ENCODE measurements around the gene HOTAIR.

- TF ChIP-seq ZFP36 (IDR thresholded peaks at IDR 0.05; ENCODE audit: borderline replicate concordance, partially characterized antibody) = no peak
- TF ChIP-seq SMC3 (IDR thresholded peaks at IDR 0.05) = no peak
- no peak for TF ChIP-seq CTCF (IDR thresholded peaks at IDR 0.05)
Observed at GRCh38 chr12:53998900-53999236, 24.1 kb upstream of the HOTAIR start.

All from A549 (cell line).